ENCODE results near the gene RAPGEF2. TPM values are rescaled to one million over a fixed set of nuclear protein-coding genes. Genes with fewer than 3 reads are reported as not detected.

The RAPGEF2 gene
- total and polyA plus RNA-seq, 2 of the 8 experiments (the other 6 are each of a cell fraction or from before 2014, with no cell fraction given) = 24.4 to 48.6 TPM

DNA sequence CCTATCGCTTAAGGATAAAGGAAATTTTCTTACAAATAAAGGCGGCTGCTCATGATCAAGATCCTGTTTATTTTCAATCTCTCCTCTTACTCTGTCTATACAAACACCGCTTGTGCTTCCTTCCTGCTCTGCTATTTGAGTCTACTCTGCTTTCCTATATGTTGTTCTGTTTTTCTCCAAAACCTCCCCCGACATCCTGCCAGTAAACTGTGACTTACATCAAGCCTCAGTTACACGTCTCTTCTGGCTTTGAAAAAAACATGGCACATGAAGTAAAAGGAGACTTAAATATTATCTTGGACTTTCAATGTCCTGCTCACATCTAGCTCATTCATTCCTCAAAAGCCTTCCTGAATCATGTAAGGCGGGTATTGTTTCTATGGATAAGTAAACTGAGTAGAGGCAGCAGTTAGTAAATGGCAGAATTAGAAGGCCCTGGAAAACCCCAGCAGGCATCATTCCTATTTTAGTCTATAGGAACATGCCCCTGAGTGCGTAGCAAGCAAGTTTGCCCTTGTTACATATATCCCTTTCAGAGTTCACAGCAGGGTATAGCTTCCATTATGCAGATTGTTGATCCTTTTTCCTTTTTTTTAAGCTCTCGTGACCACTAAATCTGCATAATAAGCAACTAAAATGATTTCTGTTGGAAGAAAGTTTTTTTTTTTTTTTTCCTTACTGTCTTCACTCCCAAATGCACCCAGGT, 280.1 kb downstream of the RAPGEF2 start (continued):
- TF ChIP-seq, protein P1, sequence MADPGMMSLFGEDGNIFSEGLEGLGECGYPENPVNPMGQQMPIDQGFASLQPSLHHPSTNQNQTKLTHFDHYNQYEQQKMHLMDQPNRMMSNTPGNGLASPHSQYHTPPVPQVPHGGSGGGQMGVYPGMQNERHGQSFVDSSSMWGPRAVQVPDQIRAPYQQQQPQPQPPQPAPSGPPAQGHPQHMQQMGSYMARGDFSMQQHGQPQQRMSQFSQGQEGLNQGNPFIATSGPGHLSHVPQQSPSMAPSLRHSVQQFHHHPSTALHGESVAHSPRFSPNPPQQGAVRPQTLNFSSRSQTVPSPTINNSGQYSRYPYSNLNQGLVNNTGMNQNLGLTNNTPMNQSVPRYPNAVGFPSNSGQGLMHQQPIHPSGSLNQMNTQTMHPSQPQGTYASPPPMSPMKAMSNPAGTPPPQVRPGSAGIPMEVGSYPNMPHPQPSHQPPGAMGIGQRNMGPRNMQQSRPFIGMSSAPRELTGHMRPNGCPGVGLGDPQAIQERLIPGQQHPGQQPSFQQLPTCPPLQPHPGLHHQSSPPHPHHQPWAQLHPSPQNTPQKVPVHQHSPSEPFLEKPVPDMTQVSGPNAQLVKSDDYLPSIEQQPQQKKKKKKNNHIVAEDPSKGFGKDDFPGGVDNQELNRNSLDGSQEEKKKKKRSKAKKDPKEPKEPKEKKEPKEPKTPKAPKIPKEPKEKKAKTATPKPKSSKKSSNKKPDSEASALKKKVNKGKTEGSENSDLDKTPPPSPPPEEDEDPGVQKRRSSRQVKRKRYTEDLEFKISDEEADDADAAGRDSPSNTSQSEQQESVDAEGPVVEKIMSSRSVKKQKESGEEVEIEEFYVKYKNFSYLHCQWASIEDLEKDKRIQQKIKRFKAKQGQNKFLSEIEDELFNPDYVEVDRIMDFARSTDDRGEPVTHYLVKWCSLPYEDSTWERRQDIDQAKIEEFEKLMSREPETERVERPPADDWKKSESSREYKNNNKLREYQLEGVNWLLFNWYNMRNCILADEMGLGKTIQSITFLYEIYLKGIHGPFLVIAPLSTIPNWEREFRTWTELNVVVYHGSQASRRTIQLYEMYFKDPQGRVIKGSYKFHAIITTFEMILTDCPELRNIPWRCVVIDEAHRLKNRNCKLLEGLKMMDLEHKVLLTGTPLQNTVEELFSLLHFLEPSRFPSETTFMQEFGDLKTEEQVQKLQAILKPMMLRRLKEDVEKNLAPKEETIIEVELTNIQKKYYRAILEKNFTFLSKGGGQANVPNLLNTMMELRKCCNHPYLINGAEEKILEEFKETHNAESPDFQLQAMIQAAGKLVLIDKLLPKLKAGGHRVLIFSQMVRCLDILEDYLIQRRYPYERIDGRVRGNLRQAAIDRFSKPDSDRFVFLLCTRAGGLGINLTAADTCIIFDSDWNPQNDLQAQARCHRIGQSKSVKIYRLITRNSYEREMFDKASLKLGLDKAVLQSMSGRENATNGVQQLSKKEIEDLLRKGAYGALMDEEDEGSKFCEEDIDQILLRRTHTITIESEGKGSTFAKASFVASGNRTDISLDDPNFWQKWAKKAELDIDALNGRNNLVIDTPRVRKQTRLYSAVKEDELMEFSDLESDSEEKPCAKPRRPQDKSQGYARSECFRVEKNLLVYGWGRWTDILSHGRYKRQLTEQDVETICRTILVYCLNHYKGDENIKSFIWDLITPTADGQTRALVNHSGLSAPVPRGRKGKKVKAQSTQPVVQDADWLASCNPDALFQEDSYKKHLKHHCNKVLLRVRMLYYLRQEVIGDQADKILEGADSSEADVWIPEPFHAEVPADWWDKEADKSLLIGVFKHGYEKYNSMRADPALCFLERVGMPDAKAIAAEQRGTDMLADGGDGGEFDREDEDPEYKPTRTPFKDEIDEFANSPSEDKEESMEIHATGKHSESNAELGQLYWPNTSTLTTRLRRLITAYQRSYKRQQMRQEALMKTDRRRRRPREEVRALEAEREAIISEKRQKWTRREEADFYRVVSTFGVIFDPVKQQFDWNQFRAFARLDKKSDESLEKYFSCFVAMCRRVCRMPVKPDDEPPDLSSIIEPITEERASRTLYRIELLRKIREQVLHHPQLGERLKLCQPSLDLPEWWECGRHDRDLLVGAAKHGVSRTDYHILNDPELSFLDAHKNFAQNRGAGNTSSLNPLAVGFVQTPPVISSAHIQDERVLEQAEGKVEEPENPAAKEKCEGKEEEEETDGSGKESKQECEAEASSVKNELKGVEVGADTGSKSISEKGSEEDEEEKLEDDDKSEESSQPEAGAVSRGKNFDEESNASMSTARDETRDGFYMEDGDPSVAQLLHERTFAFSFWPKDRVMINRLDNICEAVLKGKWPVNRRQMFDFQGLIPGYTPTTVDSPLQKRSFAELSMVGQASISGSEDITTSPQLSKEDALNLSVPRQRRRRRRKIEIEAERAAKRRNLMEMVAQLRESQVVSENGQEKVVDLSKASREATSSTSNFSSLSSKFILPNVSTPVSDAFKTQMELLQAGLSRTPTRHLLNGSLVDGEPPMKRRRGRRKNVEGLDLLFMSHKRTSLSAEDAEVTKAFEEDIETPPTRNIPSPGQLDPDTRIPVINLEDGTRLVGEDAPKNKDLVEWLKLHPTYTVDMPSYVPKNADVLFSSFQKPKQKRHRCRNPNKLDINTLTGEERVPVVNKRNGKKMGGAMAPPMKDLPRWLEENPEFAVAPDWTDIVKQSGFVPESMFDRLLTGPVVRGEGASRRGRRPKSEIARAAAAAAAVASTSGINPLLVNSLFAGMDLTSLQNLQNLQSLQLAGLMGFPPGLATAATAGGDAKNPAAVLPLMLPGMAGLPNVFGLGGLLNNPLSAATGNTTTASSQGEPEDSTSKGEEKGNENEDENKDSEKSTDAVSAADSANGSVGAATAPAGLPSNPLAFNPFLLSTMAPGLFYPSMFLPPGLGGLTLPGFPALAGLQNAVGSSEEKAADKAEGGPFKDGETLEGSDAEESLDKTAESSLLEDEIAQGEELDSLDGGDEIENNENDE (IDR thresholded peaks at IDR 0.05; ENCODE audit: insufficient replicate concordance, low read length) = no peak

All from H1 (cell line).